Measurements from ENCODE around the gene ARHGEF19. TPM values are rescaled to one million over a fixed set of nuclear protein-coding genes. Genes with fewer than 3 reads are reported as not detected.

The ARHGEF19 gene
- total and polyA plus RNA-seq, 9 of the 15 experiments (the other 6 are each of a cell fraction or from before 2014, with no cell fraction given) = 0.73 to 21.0 (median 5.2) TPM

DNA sequence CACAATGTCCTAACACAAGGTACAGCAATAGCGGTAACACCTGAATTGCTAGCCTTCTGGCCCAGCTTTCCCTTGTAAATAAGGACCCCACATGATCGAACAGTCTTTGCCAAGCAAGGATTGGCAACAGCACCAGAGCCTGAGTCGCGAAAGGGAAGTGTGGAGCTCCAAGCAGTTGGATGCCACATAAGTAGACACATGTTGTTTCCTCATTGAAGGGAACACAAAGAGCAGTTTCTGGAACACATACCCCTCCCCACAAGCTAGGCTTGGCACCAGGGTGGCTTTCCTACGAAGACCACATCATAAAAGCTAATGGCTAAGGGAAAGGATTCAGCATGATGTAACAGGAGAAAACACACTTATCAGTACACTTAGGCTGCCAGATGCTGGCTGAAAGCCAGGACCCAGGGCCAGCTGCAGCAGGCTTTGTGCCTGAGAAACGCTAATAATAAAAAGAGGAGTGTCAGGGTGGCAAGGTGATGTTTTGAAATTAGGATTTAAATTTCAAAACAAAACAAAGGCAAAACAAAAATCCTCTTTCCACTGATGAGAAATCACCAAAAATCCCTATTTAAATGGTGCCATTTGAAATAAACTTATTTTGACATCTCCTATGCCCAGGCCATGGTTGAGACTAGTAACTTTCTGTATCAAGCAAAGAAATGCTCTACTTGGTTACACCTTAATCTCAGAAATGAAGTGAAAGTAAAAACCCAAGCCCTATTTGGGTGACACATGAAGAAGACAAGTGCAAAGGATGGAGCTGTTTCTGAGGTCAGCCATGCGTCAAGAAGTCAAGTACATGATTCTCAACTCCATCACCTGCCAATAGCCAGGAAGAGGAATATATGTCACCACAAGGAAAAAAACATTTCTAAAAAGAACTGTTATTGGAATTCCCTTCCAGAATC lies 36.4 kb upstream of the ARHGEF19 start (continued):
- TF ChIP-seq, protein P1, sequence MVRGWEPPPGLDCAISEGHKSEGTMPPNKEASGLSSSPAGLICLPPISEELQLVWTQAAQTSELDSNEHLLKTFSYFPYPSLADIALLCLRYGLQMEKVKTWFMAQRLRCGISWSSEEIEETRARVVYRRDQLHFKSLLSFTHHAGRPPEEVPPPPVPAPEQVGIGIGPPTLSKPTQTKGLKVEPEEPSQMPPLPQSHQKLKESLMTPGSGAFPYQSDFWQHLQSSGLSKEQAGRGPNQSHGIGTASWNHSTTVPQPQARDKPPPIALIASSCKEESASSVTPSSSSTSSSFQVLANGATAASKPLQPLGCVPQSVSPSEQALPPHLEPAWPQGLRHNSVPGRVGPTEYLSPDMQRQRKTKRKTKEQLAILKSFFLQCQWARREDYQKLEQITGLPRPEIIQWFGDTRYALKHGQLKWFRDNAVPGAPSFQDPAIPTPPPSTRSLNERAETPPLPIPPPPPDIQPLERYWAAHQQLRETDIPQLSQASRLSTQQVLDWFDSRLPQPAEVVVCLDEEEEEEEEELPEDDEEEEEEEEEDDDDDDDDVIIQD (CRISPR knock-in tag; IDR thresholded peaks at IDR 0.05) = peak; percentile 51; the same call in 1 of the 2 replicates
- peak; percentile 57; the same call in 1 of the 2 replicates for TF ChIP-seq ZNF165 (CRISPR knock-in tag; IDR thresholded peaks at IDR 0.05; ENCODE audit: borderline replicate concordance)
- TF ChIP-seq ZNF197 (CRISPR knock-in tag; IDR thresholded peaks at IDR 0.05; ENCODE audit: low read depth) = peak; percentile 95
- peak; percentile 37; the same call in 1 of the 2 replicates for TF ChIP-seq ZKSCAN1 (IDR thresholded peaks at IDR 0.05; ENCODE audit: low read depth, low read length)
- peak in 1 of 2 experiments; percentile 93; a peak in 3 of 4 replicates for TF ChIP-seq TEAD1 (CRISPR knock-in tag; IDR thresholded peaks at IDR 0.05)
- TF ChIP-seq TCF3 (CRISPR knock-in tag; IDR thresholded peaks at IDR 0.05) = peak; percentile 94
- TF ChIP-seq, protein P2, sequence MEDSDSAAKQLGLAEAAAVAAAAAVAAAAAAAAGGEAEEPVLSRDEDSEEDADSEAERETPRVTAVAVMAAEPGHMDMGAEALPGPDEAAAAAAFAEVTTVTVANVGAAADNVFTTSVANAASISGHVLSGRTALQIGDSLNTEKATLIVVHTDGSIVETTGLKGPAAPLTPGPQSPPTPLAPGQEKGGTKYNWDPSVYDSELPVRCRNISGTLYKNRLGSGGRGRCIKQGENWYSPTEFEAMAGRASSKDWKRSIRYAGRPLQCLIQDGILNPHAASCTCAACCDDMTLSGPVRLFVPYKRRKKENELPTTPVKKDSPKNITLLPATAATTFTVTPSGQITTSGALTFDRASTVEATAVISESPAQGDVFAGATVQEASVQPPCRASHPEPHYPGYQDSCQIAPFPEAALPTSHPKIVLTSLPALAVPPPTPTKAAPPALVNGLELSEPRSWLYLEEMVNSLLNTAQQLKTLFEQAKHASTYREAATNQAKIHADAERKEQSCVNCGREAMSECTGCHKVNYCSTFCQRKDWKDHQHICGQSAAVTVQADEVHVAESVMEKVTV (CRISPR knock-in tag; IDR thresholded peaks at IDR 0.05) = 0 out of 2 replicates have a peak, but pooled peaks have one; percentile 9
- peak; percentile 30; the same call in 1 of the 2 replicates for TF ChIP-seq TCFL5 (CRISPR knock-in tag; conservative IDR thresholded peaks at IDR 0.05)
- peak; percentile 28 for TF ChIP-seq CCNT2 (IDR thresholded peaks at IDR 0.05; ENCODE audit: borderline replicate concordance, extremely low read depth, insufficient read length, low read depth, low read length)
- TF ChIP-seq MXI1 (IDR thresholded peaks at IDR 0.05; ENCODE audit: low read depth, low read length) = no peak
- peak; percentile 41; the same call in 1 of the 2 replicates for TF ChIP-seq ELF1 (tag; IDR thresholded peaks at IDR 0.05)
- no peak for TF ChIP-seq ARID2 (IDR thresholded peaks at IDR 0.05)
- peak; percentile 86 for TF ChIP-seq KLF13 (tag; IDR thresholded peaks at IDR 0.05; ENCODE audit: borderline replicate concordance, low read depth)
- TF ChIP-seq, protein P3, sequence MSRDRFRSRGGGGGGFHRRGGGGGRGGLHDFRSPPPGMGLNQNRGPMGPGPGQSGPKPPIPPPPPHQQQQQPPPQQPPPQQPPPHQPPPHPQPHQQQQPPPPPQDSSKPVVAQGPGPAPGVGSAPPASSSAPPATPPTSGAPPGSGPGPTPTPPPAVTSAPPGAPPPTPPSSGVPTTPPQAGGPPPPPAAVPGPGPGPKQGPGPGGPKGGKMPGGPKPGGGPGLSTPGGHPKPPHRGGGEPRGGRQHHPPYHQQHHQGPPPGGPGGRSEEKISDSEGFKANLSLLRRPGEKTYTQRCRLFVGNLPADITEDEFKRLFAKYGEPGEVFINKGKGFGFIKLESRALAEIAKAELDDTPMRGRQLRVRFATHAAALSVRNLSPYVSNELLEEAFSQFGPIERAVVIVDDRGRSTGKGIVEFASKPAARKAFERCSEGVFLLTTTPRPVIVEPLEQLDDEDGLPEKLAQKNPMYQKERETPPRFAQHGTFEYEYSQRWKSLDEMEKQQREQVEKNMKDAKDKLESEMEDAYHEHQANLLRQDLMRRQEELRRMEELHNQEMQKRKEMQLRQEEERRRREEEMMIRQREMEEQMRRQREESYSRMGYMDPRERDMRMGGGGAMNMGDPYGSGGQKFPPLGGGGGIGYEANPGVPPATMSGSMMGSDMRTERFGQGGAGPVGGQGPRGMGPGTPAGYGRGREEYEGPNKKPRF (IDR thresholded peaks at IDR 0.05; ENCODE audit: low read depth, low read length) = no peak
- TF ChIP-seq HNRNPH1 (optimal IDR thresholded peaks at IDR 0.05; ENCODE audit: low read depth, low read length) = no peak
- TF ChIP-seq, protein P4, sequence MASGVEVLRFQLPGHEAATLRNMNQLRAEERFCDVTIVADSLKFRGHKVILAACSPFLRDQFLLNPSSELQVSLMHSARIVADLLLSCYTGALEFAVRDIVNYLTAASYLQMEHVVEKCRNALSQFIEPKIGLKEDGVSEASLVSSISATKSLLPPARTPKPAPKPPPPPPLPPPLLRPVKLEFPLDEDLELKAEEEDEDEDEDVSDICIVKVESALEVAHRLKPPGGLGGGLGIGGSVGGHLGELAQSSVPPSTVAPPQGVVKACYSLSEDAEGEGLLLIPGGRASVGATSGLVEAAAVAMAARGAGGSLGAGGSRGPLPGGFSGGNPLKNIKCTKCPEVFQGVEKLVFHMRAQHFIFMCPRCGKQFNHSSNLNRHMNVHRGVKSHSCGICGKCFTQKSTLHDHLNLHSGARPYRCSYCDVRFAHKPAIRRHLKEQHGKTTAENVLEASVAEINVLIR (CRISPR knock-in tag; IDR thresholded peaks at IDR 0.05) = peak; percentile 47; the same call in 1 of the 2 replicates
- TF ChIP-seq LARP7 (IDR thresholded peaks at IDR 0.05) = no peak
- TF ChIP-seq HSF4 (CRISPR knock-in tag; IDR thresholded peaks at IDR 0.05; ENCODE audit: borderline replicate concordance) = peak; percentile 92; the same call in 1 of the 2 replicates
- no peak for TF ChIP-seq SMARCB1 (IDR thresholded peaks at IDR 0.05; ENCODE audit: insufficient read length, low read depth)

All from K562 (cell line).